Hepatocyte (in vitro differentiated cells): ENCODE results near the gene ANO1. TPM values are rescaled to one million over a fixed set of nuclear protein-coding genes. Genes with fewer than 3 reads are reported as not detected.

Source experiments
- DNase-seq: peaks from one replicate; pipeline ENCODE4 v3.0.0-alpha.2; 2016; ENCODE audit warnings: low spot score
- H2AFZ ChIP-seq: fragments of 200-600 bp; sonication (generic); 2 replicates; pipeline ENCODE4 v1.6.0; 2016; ENCODE audit warnings: antibody characterized with exemption, mild to moderate bottlenecking
- H3K27ac ChIP-seq: fragments of 200-600 bp; sonication (generic); 2 replicates; pipeline ENCODE4 v1.5.1; 2016; ENCODE audit warnings: mild to moderate bottlenecking
- H3K27me3 ChIP-seq: fragments of 200-600 bp; sonication (generic); 2 replicates; pipeline ENCODE4 v1.6.1; 2016
- H3K36me3 ChIP-seq: fragments of 200-600 bp; sonication (generic); replicated peaks from 2 replicates; pipeline ENCODE4 v1.5.1; 2016; ENCODE audit warnings: low read depth; ENCODE audit not compliant: insufficient read depth
- H3K4me1 ChIP-seq: fragments of 200-600 bp; sonication (generic); 2 replicates; pipeline ENCODE4 v1.5.1; 2016; ENCODE audit warnings: mild to moderate bottlenecking, moderate library complexity; ENCODE audit not compliant: insufficient read depth
- H3K4me2 ChIP-seq: fragments of 200-600 bp; sonication (generic); 2 replicates; pipeline ENCODE4 v1.6.0; 2016
- H3K4me3 ChIP-seq: fragments of 200-600 bp; sonication (generic); 2 replicates; pipeline ENCODE4 v1.5.1; 2016; ENCODE audit warnings: mild to moderate bottlenecking
- H3K79me2 ChIP-seq: fragments of 200-600 bp; sonication (generic); 2 replicates; pipeline ENCODE4 v1.6.0; 2017; ENCODE audit warnings: mild to moderate bottlenecking
- H3K9me2 ChIP-seq: fragments of 200-600 bp; sonication (generic); replicated peaks from 2 replicates; pipeline ENCODE4 v1.6.0; 2017; ENCODE audit warnings: mild to moderate bottlenecking; ENCODE audit not compliant: insufficient read depth
- H3K9me3 ChIP-seq: fragments of 200-600 bp; sonication (generic); 2 replicates; pipeline ENCODE4 v1.5.1; 2016; ENCODE audit warnings: low read depth, mild to moderate bottlenecking
- H4K20me1 ChIP-seq: fragments of 200-600 bp; sonication (generic); 2 replicates; pipeline ENCODE4 v1.6.0; 2016; ENCODE audit warnings: mild to moderate bottlenecking; ENCODE audit not compliant: insufficient read depth, poor library complexity, severe bottlenecking
- CTCF ChIP-seq: fragments of 200-600 bp; sonication (generic); IDR thresholded peaks from 2 replicates; pipeline ENCODE4 v1.5.1; 2016; ENCODE audit warnings: antibody characterized with exemption, mild to moderate bottlenecking; ENCODE audit not compliant: poor library complexity
- EZH2 ChIP-seq: fragments of 200-600 bp; sonication (generic); IDR thresholded peaks from 2 replicates; pipeline ENCODE4 v1.6.1; 2016; ENCODE audit warnings: antibody characterized with exemption, mild to moderate bottlenecking, borderline replicate concordance
- EZH2phosphoT487 ChIP-seq: fragments of 200-600 bp; sonication (generic); IDR thresholded peaks from one replicate; pipeline ENCODE4 v1.6.1; 2018; ENCODE audit warnings: antibody characterized with exemption, mild to moderate bottlenecking, low read depth, moderate library complexity; ENCODE audit not compliant: unreplicated experiment, severe bottlenecking
- WGBS: methylation state at CpG from one replicate; pipeline ENCODE4 v1.1.6; 2016; ENCODE audit warnings: low lambda C conversion rate; ENCODE audit errors: missing lambda C conversion rate; 5-methylcytosine and 5-hydroxymethylcytosine counted together
- polyA plus RNA-seq: library from polyadenylated mRNA; unstranded; fragments of >200 nt; fragmentation: Nextera tagmentation; extraction: Ambion mirVana; gene quantifications from 2 replicates; pipeline ENCODE4 v1.2.1, GENCODE V29; 2016
- total RNA-seq: library from RNA; depleted of rRNA; stranded (reverse); fragments of >200 nt; gene quantifications from 2 replicates; pipeline ENCODE4 v1.2.3, GENCODE V29; 2014

Gene ANO1
- total and polyA plus RNA-seq, 2 experiments from 2014 or later: 6.2 to 12.1 TPM

GRCh38 chr11:70186936-70187335, 108.8 kb downstream of the ANO1 start:
- no peaks in the 10 kb centered on the region for H4K20me1 ChIP-seq
- no peak for TF ChIP-seq EZH2phosphoT487
- no peak for TF ChIP-seq EZH2
- no peak for TF ChIP-seq CTCF
- H3K79me2 ChIP-seq: no peaks in the 10 kb centered on the region
- no peak overlapping the region for H2AFZ ChIP-seq
- H3K27me3 ChIP-seq: no peaks in the 10 kb centered on the region
- WGBS: 86% methylated on average over 10 of the region's 10 CpGs
- DNase-seq: no peak
- H3K4me3 ChIP-seq: no peak overlapping the region
- H3K4me1 ChIP-seq: no peaks in the 10 kb centered on the region
- H3K27ac ChIP-seq: no peak overlapping the region
- H3K36me3 ChIP-seq: no peaks in the 10 kb centered on the region
- H3K4me2 ChIP-seq: no peak overlapping the region
- no peaks in the 10 kb centered on the region for H3K9me2 ChIP-seq
- H3K9me3 ChIP-seq: no peaks in the 10 kb centered on the region

- WGBS: 89% methylated on average over 15 of the region's 15 CpGs
- Histone ChIP-seq H3K4me1 (no peaks in the 10 kb centered on the region), H3K79me2 (no peaks in the 10 kb centered on the region), H3K27ac (no peak overlapping the region), H3K9me2 (no peaks in the 10 kb centered on the region), H4K20me1 (no peaks in the 10 kb centered on the region), H3K9me3 (no peaks in the 10 kb centered on the region), H3K27me3 (no peaks in the 10 kb centered on the region), H2AFZ (no peak overlapping the region), H3K4me2 (no peak overlapping the region), H3K4me3 (no peak overlapping the region), H3K36me3 (no peaks in the 10 kb centered on the region)
- DNase-seq: no peak
- TF ChIP-seq CTCF: no peak
- TF ChIP-seq EZH2: no peak
- no peak for TF ChIP-seq EZH2phosphoT487
Observed at GRCh38 chr11:70187771-70188170, 109.7 kb downstream of the ANO1 start.

GRCh38 chr11:70189622-70190021, 111.5 kb downstream of the ANO1 start:
- no peaks in the 10 kb centered on the region for H3K9me2 ChIP-seq
- no peak for DNase-seq
- no peak overlapping the region for H2AFZ ChIP-seq
- H3K4me3 ChIP-seq: no peak overlapping the region
- no peaks in the 10 kb centered on the region for H3K27me3 ChIP-seq
- no peaks in the 10 kb centered on the region for H3K9me3 ChIP-seq
- no peaks in the 10 kb centered on the region for H3K36me3 ChIP-seq
- TF ChIP-seq EZH2phosphoT487: no peak
- TF ChIP-seq CTCF: no peak
- TF ChIP-seq EZH2: no peak
- no peak overlapping the region for H3K4me2 ChIP-seq
- no peak overlapping the region for H3K27ac ChIP-seq
- no peaks in the 10 kb centered on the region for H4K20me1 ChIP-seq
- no peaks in the 10 kb centered on the region for H3K4me1 ChIP-seq
- 91% methylated on average over 11 of the region's 11 CpGs for WGBS
- no peaks in the 10 kb centered on the region for H3K79me2 ChIP-seq
